Liver (tissue), 3 donors: ENCODE measurements around the gene WDR86.

Experiments used
- CTCF ChIP-seq: fragments of 150-350 bp; IDR thresholded peaks from 2 replicates; pipeline ENCODE4 v1.5.1; 2017; ENCODE audit warnings: improper control_type of control experiment, low read depth, low read length; ENCODE audit not compliant: missing input control
- SP1 ChIP-seq: IDR thresholded peaks from 2 replicates; pipeline ENCODE4 v1.6.1; 2018; ENCODE audit warnings: antibody characterized with exemption, mild to moderate bottlenecking
- donor health status: healthy.
- donor health status: healthy.

GRCh38 chr7:151455690-151456089 is 45.9 kb upstream of the WDR86 start:
- TF ChIP-seq SP1 (no peak), CTCF (no peak)
